ENCODE measurements around the gene BCAM.

BCAM gene

DNA sequence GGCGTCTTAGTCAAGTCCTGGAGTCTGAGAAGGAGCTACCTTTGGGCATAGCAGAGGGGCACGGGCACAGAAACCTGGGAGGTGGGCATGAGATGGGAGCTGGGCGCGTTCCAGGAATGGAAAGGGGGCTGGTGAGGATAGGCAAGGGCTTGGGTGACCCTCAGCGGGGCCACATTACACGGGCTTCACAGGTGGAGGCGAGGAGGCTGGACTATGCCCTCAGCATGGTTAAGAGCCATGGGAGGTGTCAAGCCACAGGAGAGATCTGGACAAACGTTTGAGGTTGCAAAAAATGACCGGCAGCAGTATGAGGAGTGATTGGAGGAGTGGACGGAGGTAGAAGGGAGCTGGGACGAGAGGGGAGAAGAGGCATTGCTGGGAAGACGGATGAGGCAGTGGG is 58.7 kb downstream of the BCAM start:
- TF ChIP-seq, protein P1, sequence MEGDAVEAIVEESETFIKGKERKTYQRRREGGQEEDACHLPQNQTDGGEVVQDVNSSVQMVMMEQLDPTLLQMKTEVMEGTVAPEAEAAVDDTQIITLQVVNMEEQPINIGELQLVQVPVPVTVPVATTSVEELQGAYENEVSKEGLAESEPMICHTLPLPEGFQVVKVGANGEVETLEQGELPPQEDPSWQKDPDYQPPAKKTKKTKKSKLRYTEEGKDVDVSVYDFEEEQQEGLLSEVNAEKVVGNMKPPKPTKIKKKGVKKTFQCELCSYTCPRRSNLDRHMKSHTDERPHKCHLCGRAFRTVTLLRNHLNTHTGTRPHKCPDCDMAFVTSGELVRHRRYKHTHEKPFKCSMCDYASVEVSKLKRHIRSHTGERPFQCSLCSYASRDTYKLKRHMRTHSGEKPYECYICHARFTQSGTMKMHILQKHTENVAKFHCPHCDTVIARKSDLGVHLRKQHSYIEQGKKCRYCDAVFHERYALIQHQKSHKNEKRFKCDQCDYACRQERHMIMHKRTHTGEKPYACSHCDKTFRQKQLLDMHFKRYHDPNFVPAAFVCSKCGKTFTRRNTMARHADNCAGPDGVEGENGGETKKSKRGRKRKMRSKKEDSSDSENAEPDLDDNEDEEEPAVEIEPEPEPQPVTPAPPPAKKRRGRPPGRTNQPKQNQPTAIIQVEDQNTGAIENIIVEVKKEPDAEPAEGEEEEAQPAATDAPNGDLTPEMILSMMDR (IDR thresholded peaks at IDR 0.05; ENCODE audit: low read depth, low read length, missing control alignments) = no peak
- no peak for DNase-seq (ENCODE audit: extremely low read depth, low read depth)
- H3K4me3 ChIP-seq (replicated peaks; ENCODE audit: low read depth, low read length) = no peak overlapping the region

DNA sequence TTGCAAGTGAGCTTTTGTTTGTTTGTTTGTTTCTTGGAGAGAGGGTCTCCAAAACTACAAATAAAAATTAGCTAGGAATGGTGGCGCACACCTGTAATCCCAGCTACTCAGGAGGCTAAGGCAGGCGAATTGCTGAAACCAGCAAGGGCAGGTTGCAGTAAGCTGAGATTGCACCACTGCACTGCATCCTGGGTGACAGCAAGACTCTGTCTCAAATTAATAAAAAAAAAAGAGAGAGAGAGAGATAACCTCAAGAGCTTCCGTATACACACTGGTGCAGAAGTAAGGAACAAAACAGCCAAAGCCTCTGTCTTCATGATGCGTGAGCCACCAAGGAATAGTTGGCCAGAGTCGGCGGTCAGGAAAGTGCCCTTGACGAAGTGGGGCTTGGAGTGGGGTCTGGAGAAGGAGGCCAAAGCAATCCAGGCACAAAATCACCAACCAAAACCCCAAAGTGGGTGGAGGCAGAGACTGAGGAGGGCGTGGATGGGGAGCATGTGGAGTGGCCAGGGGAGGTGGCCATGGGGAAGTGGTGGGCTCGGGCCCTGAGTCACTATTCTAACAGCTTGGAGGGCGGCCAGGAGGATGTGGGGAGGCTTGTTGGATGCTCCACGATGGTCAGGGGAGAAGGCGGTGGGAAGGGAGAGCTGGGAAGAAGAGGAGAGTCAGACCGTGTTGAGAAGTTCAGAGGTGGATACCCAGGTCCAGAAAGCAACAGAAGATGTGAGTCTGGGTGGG is 61.0 kb downstream of the BCAM start:
- TF ChIP-seq, protein P1 (IDR thresholded peaks at IDR 0.05; ENCODE audit: low read depth, low read length, missing control alignments) = no peak
- no peak overlapping the region for H3K4me3 ChIP-seq (replicated peaks; ENCODE audit: low read depth, low read length)
- DNase-seq (ENCODE audit: extremely low read depth, low read depth) = no peak
